MV-4-11 (cell line): ENCODE data around the gene EXOC6B.
A peak's percentile ranks its signal among the peaks of the same experiment; 100 is the strongest.
"Not testable (repeated sequence)": the region's sequence is repeated elsewhere in the genome, so short reads cannot be mapped to it uniquely, and the experiment has no call there.

Experiments
- DNase-seq: peaks from one replicate; lab custom pipeline; 2025; lab: John Stamatoyannopoulos, UW

Gene EXOC6B

DNA sequence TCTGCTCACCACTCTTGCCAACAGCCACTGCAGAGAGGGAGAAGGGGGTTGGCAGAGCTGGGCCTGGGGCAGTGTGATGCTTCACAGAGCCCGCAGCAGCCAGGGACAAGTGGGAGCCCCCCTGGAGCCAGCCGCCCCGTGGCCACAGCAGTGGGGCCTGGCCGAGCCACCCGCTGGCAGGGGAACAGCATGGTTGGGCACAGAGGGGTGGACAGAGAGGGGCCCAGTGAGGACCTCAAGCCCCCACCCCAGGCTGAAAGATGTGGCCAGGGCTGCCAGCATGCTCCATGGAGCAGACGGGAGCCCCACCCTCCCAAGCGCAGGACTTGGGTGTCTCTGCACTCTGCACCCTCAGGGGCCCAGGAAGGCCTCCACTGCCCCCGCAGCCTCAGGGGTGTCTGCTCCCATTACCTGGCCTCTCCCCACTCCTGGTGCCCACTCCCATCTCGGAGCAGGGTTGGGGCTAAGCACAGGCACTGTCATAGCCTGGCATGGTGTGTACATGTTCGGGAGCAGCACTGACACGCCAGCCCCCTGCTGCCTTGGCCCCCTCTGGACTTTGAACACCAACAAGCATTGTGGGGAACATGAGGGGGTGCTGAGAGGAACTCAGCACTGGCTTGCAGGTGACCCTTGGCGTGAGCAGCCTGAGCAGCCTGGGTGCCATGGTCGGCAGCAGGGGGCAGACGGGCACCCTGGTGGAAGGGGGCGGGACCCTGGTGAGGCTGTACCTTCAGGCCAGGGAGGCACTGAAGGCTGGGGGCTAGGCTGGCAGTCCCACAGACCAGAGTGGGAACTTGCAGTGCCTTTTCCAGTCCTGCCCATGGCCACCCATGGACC, 398.6 kb downstream of the EXOC6B start:
- no peak for DNase-seq

DNA sequence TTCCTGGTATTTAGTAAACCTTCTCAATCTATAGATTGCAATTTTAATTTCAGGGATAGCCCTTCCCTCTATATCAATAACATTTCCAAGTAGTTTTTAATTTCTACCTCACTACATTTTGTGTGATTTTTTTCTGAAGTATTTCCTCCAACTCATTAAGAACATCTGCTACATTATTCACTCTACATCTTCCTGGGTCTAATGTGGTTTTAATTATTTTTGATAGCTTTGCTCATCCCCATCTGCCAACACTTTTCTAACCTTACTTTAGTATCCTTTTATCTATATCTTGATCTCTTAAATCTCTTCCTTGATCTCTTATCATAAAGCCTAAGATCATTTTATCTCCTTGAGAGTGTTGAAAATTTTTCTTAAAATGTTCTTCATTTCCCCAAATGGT, 399.8 kb downstream of the EXOC6B start:
- DNase-seq = no peak

DNA sequence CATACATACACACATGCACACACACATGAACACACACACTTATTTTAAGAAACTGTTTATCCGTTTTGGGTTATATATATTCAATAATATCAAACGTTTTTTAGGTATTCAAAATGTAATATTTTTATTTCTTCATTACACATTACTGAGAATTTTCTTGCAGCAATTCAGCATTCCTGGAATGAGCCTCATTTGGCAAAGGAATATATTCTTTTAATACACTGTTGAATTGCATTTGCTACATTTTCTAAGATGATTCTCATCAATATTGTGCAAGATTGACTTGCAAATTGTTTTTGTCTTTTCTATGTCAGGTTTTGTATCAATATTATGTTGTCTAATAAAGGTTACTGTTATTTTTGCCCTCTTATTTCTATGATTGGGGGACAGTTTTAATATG, 402.1 kb downstream of the EXOC6B start:
- DNase-seq = no peak

DNA sequence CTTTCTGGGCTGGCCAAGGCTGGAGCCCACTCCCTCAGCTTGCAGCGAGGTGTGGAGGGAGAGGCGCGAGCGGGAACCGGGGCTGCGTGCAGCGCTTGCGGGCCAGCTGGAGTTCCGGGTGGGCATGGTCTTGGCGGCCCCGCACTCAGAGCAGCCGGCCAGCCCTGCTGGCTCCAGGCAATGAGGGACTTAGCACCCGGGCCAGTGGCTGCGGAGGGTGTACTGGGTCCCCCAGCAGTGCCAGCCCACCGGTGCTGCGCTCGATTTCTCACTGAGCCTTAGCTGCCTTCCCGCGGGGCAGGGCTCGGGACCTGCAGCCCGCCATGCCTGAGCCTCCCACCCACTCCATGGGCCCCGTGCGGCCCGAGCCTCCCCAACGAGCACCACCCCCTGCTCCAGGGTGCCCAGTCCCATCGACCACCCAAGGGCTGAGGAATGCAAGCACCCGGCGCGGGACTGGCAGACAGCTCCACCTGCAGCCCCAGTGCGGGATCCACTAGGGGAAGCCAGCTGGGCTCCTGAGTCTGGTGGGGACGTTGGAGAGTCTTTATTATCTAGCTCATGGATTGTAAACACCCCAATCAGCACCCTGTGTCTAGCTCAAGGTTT, 404.0 kb downstream of the EXOC6B start:
- DNase-seq = not testable (repeated sequence)

DNA sequence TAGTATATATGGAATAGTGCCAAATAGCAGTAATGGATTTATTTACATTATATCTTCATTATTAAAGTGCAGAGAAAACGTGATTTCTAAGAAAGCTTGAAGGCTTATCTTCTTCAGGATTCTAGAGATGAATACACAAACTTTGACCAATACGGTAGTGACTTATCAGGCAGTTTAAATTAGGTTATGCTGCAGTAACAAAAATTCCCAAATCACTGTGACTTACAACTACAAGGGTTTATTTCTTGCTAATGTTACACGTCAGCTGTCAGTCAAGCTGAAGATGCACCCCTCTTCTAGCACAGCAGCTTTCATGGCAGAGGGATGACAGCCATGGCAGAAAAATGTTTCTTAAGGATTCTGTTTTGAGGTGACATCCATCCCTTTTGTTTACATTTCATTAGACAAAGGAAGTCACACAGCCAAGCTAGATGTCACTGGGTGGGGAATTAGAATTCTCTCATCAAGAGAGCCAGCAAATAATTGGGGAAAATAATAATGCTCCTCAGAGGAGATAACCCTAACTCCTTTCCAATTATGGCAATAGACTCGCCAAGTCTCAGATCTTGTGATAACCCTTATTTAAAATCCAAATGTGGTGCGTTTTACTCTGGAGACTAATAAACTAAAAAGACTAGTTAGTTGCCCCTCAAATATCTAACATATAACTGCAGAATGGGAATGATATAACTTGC, 409.9 kb downstream of the EXOC6B start:
- no peak for DNase-seq

DNA sequence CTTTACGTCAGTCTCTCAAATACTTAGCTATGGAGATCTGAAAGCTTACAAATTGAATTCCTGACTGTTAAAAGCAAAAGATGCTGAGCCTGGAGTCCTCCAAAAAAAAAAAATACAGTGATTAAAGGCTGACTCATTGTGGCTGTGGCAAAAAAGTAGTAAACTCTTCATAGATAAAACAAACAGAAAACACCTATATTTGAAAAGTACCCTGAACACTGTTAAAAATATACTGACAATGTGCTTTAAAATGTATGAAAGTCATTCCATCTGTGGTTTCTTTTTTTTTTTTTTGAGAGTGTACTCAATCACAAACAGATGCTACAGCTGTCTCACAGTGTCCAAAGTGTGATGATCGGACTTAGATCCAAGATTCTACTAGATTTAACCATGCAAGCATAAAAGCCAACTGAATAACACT, 410.6 kb downstream of the EXOC6B start:
- no peak for DNase-seq

DNA sequence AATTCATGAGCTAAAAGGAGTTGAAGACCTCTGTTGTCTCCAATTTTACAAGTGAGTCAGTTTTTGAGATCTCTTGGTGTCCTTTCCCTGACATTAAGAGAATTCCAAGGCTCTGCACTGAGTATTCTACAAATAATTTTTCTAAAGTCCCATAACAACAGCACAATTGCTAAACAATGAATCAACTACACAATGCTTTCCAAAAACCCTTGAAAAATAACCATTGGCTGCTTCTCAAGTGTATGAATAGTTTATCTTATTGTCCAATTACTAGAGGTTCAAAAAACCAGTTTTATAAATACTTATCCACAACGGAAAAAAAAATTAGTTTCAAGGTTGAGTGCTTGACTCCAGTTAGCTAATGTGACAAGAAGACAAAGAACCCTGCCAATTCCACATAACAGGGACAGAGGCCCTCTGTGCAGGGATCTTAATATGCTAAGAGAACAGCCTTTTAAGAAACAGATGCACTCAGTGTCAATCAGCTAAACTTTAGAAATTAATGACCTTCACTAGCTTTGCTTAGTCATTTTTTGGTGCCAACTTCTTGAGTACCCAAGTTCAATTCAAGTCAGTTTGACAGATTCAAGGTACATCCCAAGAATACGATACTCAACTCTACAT, 411.6 kb downstream of the EXOC6B start:
- DNase-seq = no peak

DNA sequence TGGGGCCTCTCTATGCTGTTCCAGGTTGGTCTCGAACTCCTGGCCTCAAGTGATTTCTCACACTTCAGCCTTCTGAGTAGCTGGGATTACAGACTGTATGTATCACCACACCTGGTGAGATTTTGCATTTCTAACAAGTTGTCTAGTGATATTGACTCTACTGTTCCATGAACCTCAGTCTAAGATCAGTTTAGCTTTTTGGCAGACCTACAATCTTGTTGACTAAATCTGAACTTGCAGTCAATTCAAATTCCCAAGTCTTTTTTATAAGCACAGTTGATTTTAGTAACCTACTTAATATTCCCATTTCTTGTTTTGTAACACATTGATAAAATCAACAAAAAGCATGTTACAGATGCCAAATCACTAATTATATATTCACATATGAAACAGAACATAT, 412.1 kb downstream of the EXOC6B start:
- no peak for DNase-seq

DNA sequence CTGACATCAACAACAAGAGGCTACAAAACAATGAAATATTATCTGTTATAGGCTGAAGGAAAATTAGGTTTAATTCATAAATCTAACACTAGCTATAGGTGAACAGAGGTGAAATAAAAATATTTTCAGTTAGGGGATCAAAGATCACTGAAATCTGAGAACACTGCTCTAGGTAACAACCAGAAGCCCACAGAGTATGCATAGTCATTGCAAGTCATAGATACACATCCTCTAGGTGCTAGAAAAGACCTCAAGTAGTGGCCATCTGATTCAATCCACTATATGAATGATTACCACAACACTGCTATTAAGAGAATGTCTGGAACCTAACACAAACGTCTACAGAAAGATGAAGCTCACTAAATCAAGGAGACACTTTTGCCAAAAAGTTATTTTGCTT, 413.6 kb downstream of the EXOC6B start:
- DNase-seq = no peak

DNA sequence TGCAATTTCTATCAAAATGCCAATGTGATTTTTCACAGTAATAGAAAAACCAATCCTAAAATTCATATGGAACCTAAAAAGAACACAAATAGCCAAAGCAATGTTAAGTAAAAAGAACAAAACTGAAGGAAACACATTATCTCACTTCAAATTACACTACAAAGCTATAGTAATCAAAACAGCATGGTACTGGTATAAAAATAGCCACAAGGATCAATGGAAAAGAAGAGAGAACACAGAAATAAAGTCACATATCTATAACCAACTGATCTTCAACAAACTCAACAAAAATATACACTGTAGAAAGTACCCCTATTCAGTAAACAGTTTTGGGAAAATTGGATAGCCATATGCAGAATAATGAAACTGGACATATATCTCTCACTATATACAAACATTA, 426.0 kb downstream of the EXOC6B start:
- no peak for DNase-seq

DNA sequence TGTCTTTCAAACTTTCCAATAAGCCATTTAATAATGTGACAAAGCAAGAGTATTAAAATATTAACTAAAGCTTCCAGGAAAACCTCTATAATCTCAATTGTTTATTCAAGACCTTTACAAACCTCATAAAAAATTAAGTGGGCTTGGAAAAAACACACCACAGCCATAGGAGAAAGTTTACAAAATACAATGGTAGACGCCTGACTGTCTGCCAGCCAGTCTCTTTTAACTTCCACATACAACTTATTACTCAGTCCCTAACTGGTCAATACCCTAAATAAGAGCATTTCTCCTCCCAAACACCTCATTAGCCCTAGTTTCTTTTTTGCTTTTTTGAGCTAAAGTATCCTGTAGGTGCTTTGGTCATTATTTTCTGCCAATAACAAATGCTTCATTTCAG, 430.7 kb downstream of the EXOC6B start:
- DNase-seq = no peak

DNA sequence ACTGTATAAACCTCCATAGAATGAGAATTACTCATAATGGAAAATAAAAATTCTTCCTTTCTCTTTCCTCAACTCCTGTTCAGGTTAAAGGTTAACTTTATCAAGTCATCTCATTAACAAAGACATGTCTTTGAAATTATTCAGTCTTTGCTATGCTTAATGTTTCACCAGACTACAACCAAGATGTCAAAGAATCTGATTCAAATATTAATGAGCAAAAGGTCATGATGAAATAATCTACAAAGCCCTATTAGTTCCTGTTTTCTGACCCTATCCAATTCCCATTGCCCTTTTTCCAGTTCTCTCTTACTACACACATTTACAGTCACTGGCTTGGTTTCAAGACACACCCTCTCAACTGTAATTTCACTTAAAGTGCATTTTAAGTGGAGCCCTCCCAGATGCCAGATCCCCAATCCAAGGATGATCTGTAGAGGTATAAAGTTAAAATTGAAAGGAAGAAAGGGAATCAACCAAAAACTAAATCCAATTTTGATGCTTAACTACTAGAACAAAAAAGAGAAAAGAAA, 431.2 kb downstream of the EXOC6B start:
- no peak for DNase-seq

DNA sequence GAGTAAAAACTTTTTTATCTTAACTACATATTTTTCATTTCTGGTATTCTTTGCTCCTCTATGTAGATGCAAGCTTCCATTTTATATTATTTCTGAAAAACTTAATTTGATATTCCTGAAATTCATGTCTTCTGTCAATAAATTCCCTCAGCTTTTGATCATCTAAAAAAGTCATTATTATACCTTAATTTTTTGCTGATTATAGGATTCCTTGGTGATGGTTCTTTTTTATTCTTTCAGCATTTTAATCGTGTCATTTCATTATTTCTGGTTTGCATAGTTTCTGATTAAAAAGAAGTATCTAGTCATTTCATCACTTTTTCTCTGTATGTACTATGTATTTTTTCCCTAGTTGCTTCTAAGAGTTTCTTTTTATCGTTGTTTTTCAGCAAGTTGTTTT, 436.4 kb downstream of the EXOC6B start:
- DNase-seq = no peak

DNA sequence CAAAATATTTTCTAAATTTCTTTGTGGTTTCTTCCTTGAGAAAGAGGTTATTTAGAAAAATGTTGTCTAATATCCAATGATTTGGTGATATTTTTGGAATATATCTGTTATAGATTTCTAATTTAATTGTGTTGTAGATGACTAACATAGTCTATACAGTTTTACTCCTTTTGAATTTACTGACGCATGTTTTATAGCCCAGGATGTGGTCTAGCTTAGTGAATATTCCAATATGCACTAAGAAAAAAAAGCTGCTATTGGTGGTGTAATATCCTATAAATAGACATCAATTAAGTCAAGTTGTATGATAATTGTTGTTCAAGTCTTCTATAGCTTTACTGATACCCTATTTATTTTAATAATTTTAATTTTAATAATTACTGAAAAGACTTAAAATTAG, 437.6 kb downstream of the EXOC6B start:
- no peak for DNase-seq

DNA sequence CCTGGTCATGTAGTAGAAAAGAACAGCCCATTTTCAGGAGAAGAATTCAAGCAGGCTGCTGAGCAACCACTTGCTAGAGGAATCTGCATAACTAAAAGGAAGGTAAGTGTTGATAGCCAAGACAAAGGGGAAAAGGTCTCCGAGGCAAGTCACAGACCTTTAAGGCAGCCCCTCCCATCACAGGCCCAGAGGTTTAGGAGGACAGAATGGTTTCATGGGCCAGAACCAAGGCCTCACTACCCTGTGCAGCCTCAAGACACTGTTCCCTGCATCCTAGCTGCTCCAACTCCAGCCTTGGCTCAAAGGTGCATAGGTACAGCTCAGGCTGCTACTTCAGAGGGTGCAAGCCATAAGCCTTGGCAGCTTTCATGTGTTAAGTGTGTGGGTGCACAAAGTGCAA, 439.5 kb downstream of the EXOC6B start:
- no peak for DNase-seq

DNA sequence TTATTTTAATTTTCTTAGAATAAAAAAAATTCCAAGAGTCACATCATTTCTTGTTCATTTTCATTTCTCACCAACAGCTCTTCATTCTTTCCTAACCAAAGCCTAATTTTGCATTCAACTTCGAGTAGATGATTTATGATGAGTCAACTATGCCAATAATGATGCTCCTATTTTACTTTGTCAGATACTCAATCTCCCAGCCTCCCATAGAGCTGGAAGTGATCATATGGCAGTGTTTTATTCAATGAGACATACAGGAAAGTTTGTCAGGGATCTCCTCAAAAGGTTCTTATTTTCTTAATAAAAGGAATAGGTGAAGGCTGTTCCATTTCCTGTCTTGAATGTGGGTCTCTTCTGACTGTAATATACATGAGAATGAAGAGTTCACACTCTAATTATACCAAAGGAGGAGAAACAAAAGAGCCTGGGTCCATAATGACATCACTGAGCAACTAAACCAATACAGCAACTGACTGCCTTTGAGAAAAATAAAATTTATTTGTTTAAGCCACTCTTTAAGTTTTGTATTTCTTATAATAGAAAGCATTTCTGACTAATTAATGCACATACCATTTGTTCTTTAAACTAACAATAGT, 447.0 kb downstream of the EXOC6B start:
- DNase-seq = no peak

DNA sequence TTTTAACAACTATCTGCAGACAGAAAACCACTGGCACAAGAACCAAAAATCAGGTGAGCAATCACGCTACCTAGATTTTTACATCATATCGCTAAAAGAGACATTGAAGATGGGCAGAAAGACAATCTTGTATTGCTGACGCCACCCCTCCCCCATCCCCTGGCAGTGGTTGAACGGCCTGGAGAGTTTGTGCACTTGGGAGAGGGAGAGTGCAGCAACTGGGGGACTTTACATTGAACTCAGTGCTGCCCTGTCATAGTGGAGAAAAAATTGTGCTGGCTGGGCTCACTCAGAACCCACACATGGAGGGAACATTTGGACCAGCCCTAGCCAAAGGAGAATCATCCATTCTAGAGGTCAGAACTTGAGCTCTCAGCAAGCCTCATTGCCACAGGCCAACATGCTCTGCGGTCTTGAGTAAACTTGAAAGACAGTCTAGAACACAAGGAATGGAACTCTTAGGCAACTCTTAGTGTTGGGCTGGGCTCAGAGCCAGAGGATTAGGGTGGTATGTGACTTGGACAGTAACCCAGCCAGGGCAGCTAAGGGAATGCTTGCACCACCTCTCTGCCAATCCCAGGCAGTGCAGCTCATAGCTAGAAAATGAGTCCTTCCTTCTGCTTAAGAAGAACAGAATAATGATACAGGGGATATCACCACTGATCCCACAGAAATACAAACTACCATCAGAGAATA, 458.2 kb downstream of the EXOC6B start:
- peak; percentile 65 for DNase-seq

DNA sequence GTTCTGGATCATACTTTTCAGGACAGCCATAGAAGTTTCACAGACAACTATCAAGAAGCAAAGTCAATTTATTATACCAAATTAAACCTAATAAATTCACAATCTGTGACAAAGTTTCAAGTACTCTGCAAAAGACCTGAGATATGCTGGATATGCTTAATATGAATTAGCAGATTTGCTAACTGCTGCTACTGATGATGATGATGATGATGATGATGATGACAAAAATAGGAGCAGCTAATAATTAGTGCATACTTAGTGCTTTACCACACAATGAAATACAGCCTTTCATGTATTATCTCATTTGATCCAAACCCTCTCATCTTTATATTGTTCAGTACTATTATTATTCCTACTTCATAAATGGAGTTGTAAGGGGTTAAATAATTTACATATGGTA, 462.4 kb downstream of the EXOC6B start:
- no peak for DNase-seq

DNA sequence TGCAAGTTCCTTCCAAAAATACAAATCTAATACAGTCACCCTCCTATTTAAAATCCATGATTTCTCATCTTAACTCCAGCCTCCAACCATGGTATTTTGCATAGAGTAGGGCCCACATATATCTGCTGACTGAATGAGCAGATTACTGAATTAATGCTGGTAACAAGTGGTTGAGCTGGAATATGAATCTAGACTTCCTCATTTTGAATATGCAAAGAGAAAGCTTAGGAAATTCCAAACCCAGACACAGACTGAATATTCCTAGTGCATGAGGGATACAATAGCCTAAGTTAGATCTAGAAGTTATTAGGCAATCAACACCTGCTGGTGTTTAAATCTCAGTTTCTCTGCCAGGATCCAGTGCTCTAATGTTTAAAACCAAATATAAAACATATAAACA, 463.1 kb downstream of the EXOC6B start:
- no peak for DNase-seq

DNA sequence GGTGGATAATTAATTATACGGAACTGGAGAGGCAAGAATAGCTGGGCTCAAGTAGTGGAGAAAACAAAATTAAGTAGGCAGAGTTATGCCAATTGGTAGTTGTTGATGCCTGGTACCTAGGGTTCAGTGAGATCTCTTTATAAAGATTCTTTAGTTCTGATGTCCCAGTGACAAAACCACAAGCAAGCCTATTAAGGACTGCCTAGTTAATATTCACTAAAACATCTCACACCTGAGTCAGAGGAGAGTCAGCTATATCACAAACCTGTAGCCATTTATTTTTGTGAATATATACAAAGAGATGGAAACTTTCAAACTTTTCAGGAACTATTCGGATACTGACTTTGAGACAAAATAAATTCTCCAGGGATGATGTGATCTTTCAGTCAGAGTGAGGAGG, 464.3 kb downstream of the EXOC6B start:
- DNase-seq = no peak

DNA sequence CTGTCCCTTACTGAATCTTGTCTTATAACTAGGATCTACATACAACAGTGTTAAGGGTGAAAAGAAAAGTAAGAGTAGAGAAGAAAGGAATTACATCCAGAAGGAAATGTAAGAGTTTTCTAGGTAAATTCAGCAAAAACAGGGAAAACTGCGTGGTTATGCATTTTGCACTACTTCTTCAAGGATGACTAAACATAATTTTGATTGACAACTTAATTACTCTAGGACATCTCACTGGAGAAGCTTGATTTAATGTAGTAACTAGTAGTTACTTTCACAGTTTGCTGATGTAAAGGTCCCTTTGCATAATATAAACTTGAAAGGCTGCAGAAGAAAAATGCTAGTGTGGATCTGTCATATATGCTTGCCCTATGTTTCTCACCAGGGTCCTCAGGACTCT, 464.8 kb downstream of the EXOC6B start:
- DNase-seq = no peak

DNA sequence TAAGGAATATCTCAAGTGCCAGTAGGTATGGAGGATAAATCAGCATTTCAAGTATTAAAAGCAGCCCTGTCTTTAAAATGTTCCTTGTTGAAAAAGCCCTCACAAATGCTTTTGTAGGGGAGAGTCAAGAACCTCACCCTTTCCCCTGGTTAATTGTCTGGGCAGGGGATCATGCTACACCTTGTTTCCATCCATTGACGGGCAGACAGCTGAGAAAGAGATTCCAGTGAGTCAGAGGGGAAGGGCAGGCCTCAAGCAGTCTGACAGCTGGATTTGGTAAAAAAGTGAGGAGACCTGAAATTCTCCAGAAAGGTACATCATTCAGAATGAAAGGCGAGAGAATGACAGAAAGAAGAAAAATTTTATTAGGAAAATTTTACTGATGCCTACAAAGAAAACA, 475.0 kb downstream of the EXOC6B start:
- DNase-seq = no peak
